ENCODE measurements around the gene ZEB2. TPM values are rescaled to one million over a fixed set of nuclear protein-coding genes. Genes with fewer than 3 reads are reported as not detected.

ZEB2 gene
- total and polyA plus RNA-seq, 4 donors = 7.6 to 39.6 (median 22.2) TPM

GRCh38 chr2:144566448-144566847, 46.5 kb upstream of the ZEB2 start:
- Histone ChIP-seq H3K9ac (ENCODE audit: low read depth in 1 of 2, low read length in 2 of 2) (no peak overlapping the region), H3K4me3 (ENCODE audit: low read depth in 1 of 3, low read length in 3 of 3) (no peak overlapping the region), H3K27ac (ENCODE audit: low read depth in 1 of 2, low read length in 2 of 2) (no peak overlapping the region), H3K27me3 (ENCODE audit: control insufficient read depth in 4 of 4, insufficient read depth in 4 of 4, low read length in 3 of 4) (peaks cover 0 to 3% (median 0%) of the 10 kb centered on the region in 4 donors), H3K9me3 (ENCODE audit: control insufficient read depth in 4 of 4, low read length in 3 of 4) (peaks cover 0 to 2% (median 0%) of the 10 kb centered on the region in 4 donors), H3K36me3 (ENCODE audit: control insufficient read depth in 4 of 4, insufficient read depth in 3 of 4, low read depth in 1 of 4, low read length in 3 of 4) (no peaks in the 10 kb centered on the region), H3K4me1 (ENCODE audit: control insufficient read depth in 4 of 4, insufficient read depth in 4 of 4, low read length in 3 of 4) (no peaks in the 10 kb centered on the region)
- 55% methylated on average over 2 of the region's 2 CpGs for WGBS
- no peak for DNase-seq (ENCODE audit: low spot score)
- no peak for TF ChIP-seq HNF4A (conservative IDR thresholded peaks at IDR 0.05)
- TF ChIP-seq RXRA (IDR thresholded peaks at IDR 0.05) = no peak
- TF ChIP-seq, protein P1, sequence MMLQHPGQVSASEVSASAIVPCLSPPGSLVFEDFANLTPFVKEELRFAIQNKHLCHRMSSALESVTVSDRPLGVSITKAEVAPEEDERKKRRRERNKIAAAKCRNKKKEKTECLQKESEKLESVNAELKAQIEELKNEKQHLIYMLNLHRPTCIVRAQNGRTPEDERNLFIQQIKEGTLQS (IDR thresholded peaks at IDR 0.05) = no peak
- TF ChIP-seq REST (IDR thresholded peaks at IDR 0.05) = no peak
- no peak for TF ChIP-seq EGR1 (IDR thresholded peaks at IDR 0.05; ENCODE audit: low read depth in 2 of 2)
- no peak for TF ChIP-seq JUND (IDR thresholded peaks at IDR 0.05)
- no peak for TF ChIP-seq FOXA2 (IDR thresholded peaks at IDR 0.05)
- TF ChIP-seq FOXA1 (IDR thresholded peaks at IDR 0.05) = no peak
- no peak for TF ChIP-seq NR2F2 (IDR thresholded peaks at IDR 0.05)
- no peak for TF ChIP-seq RAD21 (IDR thresholded peaks at IDR 0.05)
- no peak for TF ChIP-seq YY1 (IDR thresholded peaks at IDR 0.05)
- no peak for TF ChIP-seq TAF1 (conservative IDR thresholded peaks at IDR 0.05)
- TF ChIP-seq GABPA (IDR thresholded peaks at IDR 0.05 in 1 of 2, conservative IDR thresholded peaks at IDR 0.05 in 1 of 2) = no peak
- no peak for TF ChIP-seq SP1 (IDR thresholded peaks at IDR 0.05)
- no peak for TF ChIP-seq HNF4G (IDR thresholded peaks at IDR 0.05)
- no peak for TF ChIP-seq MAX (IDR thresholded peaks at IDR 0.05)
- TF ChIP-seq ZBTB33 (IDR thresholded peaks at IDR 0.05) = no peak

DNA sequence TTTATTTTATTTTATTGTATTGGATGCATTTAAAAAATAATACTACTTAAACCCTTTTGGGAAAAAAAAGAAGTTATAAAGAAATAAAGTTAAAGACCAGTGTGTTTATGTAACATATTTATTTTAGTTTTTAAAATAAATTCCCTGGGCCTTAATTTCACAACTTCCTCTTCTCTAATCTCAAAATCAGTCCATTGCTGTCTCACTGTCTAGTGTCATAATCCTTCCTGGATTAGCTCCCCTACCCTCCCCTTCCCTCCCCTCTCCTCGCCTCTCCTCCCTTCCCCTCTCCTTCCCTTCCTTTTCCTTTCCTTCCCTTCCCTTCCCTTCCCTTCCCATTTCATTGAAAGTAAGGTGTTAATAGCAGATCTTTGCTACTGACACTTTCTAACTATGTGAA, 40.3 kb upstream of the ZEB2 start:
- H3K4me3 ChIP-seq (ENCODE audit: low read depth in 1 of 3, low read length in 3 of 3) = no peak overlapping the region
- no peak overlapping the region for H3K27ac ChIP-seq (ENCODE audit: low read depth in 1 of 2, low read length in 2 of 2)
- DNase-seq (ENCODE audit: low spot score) = no peak
- H3K4me1 ChIP-seq (ENCODE audit: control insufficient read depth in 4 of 4, insufficient read depth in 4 of 4, low read length in 3 of 4) = no peaks in the 10 kb centered on the region
- H3K36me3 ChIP-seq (ENCODE audit: control insufficient read depth in 4 of 4, insufficient read depth in 3 of 4, low read depth in 1 of 4, low read length in 3 of 4) = no peaks in the 10 kb centered on the region
- H3K9me3 ChIP-seq (ENCODE audit: control insufficient read depth in 4 of 4, low read length in 3 of 4) = peaks cover 0 to 2% (median 0%) of the 10 kb centered on the region in 4 donors
- WGBS = 46% methylated on average over 1 of the region's 1 CpG
- no peak for TF ChIP-seq JUND (IDR thresholded peaks at IDR 0.05)
- H3K27me3 ChIP-seq (ENCODE audit: control insufficient read depth in 4 of 4, insufficient read depth in 4 of 4, low read length in 3 of 4) = peaks cover 0 to 3% (median 0%) of the 10 kb centered on the region in 4 donors
- no peak overlapping the region for H3K9ac ChIP-seq (ENCODE audit: low read depth in 1 of 2, low read length in 2 of 2)
